Astrocyte (in vitro differentiated cells and primary cell): ENCODE results near the gene PTCH2. TPM values are rescaled to one million over a fixed set of nuclear protein-coding genes. Genes with fewer than 3 reads are reported as not detected.
A peak's percentile ranks its signal among the peaks of the same experiment; 100 is the strongest.

Experiments used
- DNase-seq: peaks from one replicate; pipeline ENCODE4 v3.0.0-alpha.2; 2010; ENCODE audit warnings: low read depth
- FAIRE-seq: peaks from 2 replicates; lab custom pipeline; 2011; peaks lifted over from hg19 to GRCh38; lab: Jason Lieb, UNC
- H2AFZ ChIP-seq: 2 replicates; pipeline ENCODE4 v1.6.0; 2012; ENCODE audit warnings: low read depth, low read length, inconsistent platforms
- H3K27ac ChIP-seq: 2 replicates; pipeline ENCODE4 v1.5.1; 2011; ENCODE audit warnings: low read depth, low read length, inconsistent platforms
- H3K27me3 ChIP-seq: 2 replicates; pipeline ENCODE4 v1.6.0; 2011; ENCODE audit warnings: low read length, inconsistent platforms; ENCODE audit not compliant: insufficient read depth
- H3K36me3 ChIP-seq: 2 replicates; pipeline ENCODE4 v1.5.1; 2011; ENCODE audit warnings: low read length, inconsistent platforms; ENCODE audit not compliant: insufficient read depth
- H3K4me1 ChIP-seq: 2 replicates; pipeline ENCODE4 v1.5.1; 2011; ENCODE audit warnings: low read length, inconsistent platforms; ENCODE audit not compliant: insufficient read depth
- H3K4me2 ChIP-seq: 2 replicates; pipeline ENCODE4 v1.6.0; 2012; ENCODE audit warnings: low read length, inconsistent platforms
- H3K4me3 ChIP-seq: 2 replicates; pipeline ENCODE4 v1.5.1; 2011; ENCODE audit warnings: low read depth, mild to moderate bottlenecking, low read length, inconsistent platforms; ENCODE audit not compliant: insufficient read depth
- H3K79me2 ChIP-seq: 2 replicates; pipeline ENCODE4 v1.6.0; 2012; ENCODE audit warnings: mild to moderate bottlenecking, low read length, inconsistent platforms; ENCODE audit not compliant: insufficient read depth
- H3K9ac ChIP-seq: 2 replicates; pipeline ENCODE4 v1.6.0; 2012; ENCODE audit warnings: mild to moderate bottlenecking, low read length, inconsistent platforms
- H3K9me3 ChIP-seq: 2 replicates; pipeline ENCODE4 v1.5.1; 2012; ENCODE audit warnings: low read depth, mild to moderate bottlenecking, low read length, inconsistent platforms; ENCODE audit not compliant: insufficient read depth
- H4K20me1 ChIP-seq: 2 replicates; pipeline ENCODE4 v1.6.0; 2012; ENCODE audit warnings: low read length, inconsistent platforms; ENCODE audit not compliant: insufficient read depth
- H3K27ac Mint-ChIP-seq: one replicate; pipeline ENCODE4 v1.8.0; 2021; ENCODE audit warnings: mild to moderate bottlenecking, mixed read lengths; ENCODE audit not compliant: unreplicated experiment
- H3K27me3 Mint-ChIP-seq: one replicate; pipeline ENCODE4 v1.8.0; 2021; ENCODE audit warnings: low read depth, mixed read lengths; ENCODE audit not compliant: unreplicated experiment
- H3K36me3 Mint-ChIP-seq: one replicate; pipeline ENCODE4 v1.8.0; 2021; ENCODE audit warnings: low read depth, mixed read lengths; ENCODE audit not compliant: unreplicated experiment
- H3K4me1 Mint-ChIP-seq: one replicate; pipeline ENCODE4 v1.8.0; 2021; ENCODE audit warnings: low read depth, mixed read lengths; ENCODE audit not compliant: unreplicated experiment
- H3K4me3 Mint-ChIP-seq: one replicate; pipeline ENCODE4 v1.8.0; 2021; ENCODE audit warnings: mild to moderate bottlenecking, moderate library complexity, mixed read lengths; ENCODE audit not compliant: unreplicated experiment
- H3K9me3 Mint-ChIP-seq: one replicate; pipeline ENCODE4 v1.8.0; 2021; ENCODE audit warnings: mild to moderate bottlenecking, mixed read lengths; ENCODE audit not compliant: unreplicated experiment
- CTCF ChIP-seq: IDR thresholded peaks from 2 replicates; pipeline ENCODE4 v1.5.1; 2011; ENCODE audit warnings: low read depth, mild to moderate bottlenecking, inconsistent platforms, low read length, moderate library complexity; ENCODE audit not compliant: insufficient read depth
- EZH2 ChIP-seq: IDR thresholded peaks from 2 replicates; pipeline ENCODE4 v1.6.1; 2012; ENCODE audit warnings: mild to moderate bottlenecking, low read length, inconsistent platforms; ENCODE audit not compliant: insufficient read depth
- total RNA-seq: library from RNA; stranded (reverse); gene quantifications from 2 replicates; pipeline ENCODE4 v1.2.1, GENCODE V29; 2021

PTCH2 gene
- total RNA-seq, 1 donor from 2014 or later, result 0.89 TPM

- H2AFZ ChIP-seq, result no peak overlapping the region
Observed at GRCh38 chr1:44810101-44810761, 32.8 kb downstream of the PTCH2 start.

DNA sequence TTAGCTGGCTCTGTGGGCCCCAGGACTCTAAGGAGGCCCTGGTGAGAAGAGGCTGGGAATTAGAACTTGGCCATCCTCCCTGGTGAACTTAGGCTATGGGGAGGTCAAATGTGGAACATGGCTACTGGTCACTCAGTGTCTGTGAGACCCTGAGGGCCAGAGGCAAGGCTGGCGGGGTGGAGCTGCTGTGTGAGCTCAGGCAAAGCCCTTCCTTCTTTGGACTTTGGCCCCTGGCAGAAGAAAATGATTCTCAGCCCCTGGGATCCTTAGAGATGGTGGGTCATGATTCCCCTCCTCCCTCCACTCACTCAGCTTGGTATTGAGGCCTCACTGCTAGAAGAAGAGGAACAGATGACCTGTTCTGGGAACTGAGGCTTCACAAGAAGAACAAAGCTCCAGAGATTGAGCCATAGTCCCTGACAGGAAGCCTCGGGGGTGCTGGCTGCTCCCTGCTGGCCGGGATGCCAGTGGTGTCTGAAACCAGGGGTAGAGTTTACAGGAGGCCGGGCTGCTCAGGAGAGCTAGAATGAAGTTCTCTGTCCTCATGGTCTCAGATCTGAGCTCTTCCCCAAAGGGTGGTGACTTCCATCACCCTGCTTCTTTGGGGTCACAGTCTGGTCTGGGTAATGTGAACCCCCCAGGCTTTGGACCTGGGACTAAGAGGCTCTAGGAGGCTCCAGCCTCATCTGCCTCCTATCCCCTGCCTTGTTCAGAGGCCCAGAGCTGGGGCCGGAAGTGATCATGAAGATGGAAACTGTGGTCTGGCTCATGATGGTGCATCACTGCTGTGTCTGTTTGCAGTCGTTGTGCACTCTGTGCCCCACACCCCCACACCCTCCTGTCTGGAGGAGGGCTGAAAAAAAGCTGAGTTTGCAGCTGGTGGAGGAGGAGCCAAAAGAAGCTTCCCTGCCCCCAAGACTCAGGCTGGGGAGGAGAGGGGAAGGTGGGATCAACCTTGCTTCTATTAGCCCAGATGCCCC, 33.8 kb downstream of the PTCH2 start:
- Mint-ChIP-seq H3K4me3 (peak overlapping the region; percentile 77), H3K27me3 (no peaks in the 10 kb centered on the region), H3K27ac (peak overlapping the region; percentile 99), H3K4me1 (peaks cover 63% of the 10 kb centered on the region), H3K9me3 (no peaks in the 10 kb centered on the region), H3K36me3 (peaks cover 9% of the 10 kb centered on the region)
- Histone ChIP-seq H3K27me3 (no peaks in the 10 kb centered on the region), H2AFZ (no peak overlapping the region), H3K79me2 (peaks cover 55% of the 10 kb centered on the region), H3K9me3 (no peaks in the 10 kb centered on the region), H3K36me3 (peaks cover 19% of the 10 kb centered on the region), H3K4me1 (peaks cover 81% of the 10 kb centered on the region), H3K27ac (peak overlapping the region; percentile 100), H3K9ac (peak overlapping the region; percentile 98), H3K4me2 (peak overlapping the region; percentile 86), H4K20me1 (peaks cover 18% of the 10 kb centered on the region), H3K4me3 (peak overlapping the region; percentile 53)
- TF ChIP-seq EZH2 (no peak), CTCF (no peak)
- FAIRE-seq, result no peak
- peak; percentile 82 for DNase-seq

More at GRCh38 chr1:44810101-44810761, 32.8 kb downstream of the PTCH2 start:
- Histone ChIP-seq H3K79me2 (peaks cover 48% of the 10 kb centered on the region), H3K36me3 (peaks cover 15% of the 10 kb centered on the region), H3K27ac (peak overlapping the region; percentile 100), H3K9me3 (no peaks in the 10 kb centered on the region), H3K4me1 (peaks cover 84% of the 10 kb centered on the region), H3K4me3 (peak overlapping the region; percentile 53), H3K4me2 (peak overlapping the region; percentile 86), H4K20me1 (peaks cover 12% of the 10 kb centered on the region), H3K27me3 (no peaks in the 10 kb centered on the region), H3K9ac (peak overlapping the region; percentile 98)
- no peak for FAIRE-seq
- Mint-ChIP-seq H3K36me3 (peaks cover 14% of the 10 kb centered on the region), H3K9me3 (no peaks in the 10 kb centered on the region), H3K4me3 (no peak overlapping the region), H3K27me3 (no peaks in the 10 kb centered on the region), H3K27ac (peak overlapping the region; percentile 99), H3K4me1 (peaks cover 68% of the 10 kb centered on the region)
- DNase-seq, result no peak
- TF ChIP-seq EZH2, result no peak
